ENCODE results near the gene GPR153. TPM values are rescaled to one million over a fixed set of nuclear protein-coding genes. Genes with fewer than 3 reads are reported as not detected.

The GPR153 gene
- total RNA-seq, 1 donor from 2014 or later: 16.6 TPM

GRCh38 chr1:6256645-6257044 is 4.3 kb downstream of the GPR153 start:
- intact Hi-C loops (cut with DNase I): loop anchor here (10.0 kb wide), 1 partner anchor 88 kb away; no protein-coding TSS in a partner anchor
- H3K9me3 ChIP-seq: no peaks in the 10 kb centered on the region
- H3K27me3 ChIP-seq (ENCODE audit: low read depth): peaks cover 12% of the 10 kb centered on the region
- no peak overlapping the region for H3K27ac ChIP-seq
- peaks cover 4% of the 10 kb centered on the region for H3K36me3 ChIP-seq
- H3K4me1 ChIP-seq: peaks cover 14% of the 10 kb centered on the region
- TF ChIP-seq CTCF (IDR thresholded peaks at IDR 0.05): no peak
- ATAC-seq (no peak), DNase-seq (no peak)
- no peak overlapping the region for H3K4me3 ChIP-seq

- Histone ChIP-seq H3K9me3 (no peaks in the 10 kb centered on the region), H3K36me3 (peaks cover 4% of the 10 kb centered on the region), H3K4me1 (peaks cover 7% of the 10 kb centered on the region), H3K27me3 (ENCODE audit: low read depth) (peaks cover 21% of the 10 kb centered on the region), H3K4me3 (no peak overlapping the region), H3K27ac (no peak overlapping the region)
- no peak for DNase-seq
- no peak for TF ChIP-seq CTCF (IDR thresholded peaks at IDR 0.05)
- no peak for ATAC-seq
- intact Hi-C loops (cut with DNase I): loop anchor here (10.0 kb wide), 1 partner anchor 90 kb away; no protein-coding TSS in a partner anchor
Measured at GRCh38 chr1:6254691-6255090, 6.2 kb downstream of the GPR153 start.

- TF ChIP-seq CTCF (IDR thresholded peaks at IDR 0.05): no peak
- intact Hi-C loops (cut with DNase I): loop anchor here (10.0 kb wide), 1 partner anchor 91 kb away; no protein-coding TSS in a partner anchor
- peaks cover 30% of the 10 kb centered on the region for H3K27me3 ChIP-seq (ENCODE audit: low read depth)
- H3K4me1 ChIP-seq: peaks cover 5% of the 10 kb centered on the region
- H3K9me3 ChIP-seq: no peaks in the 10 kb centered on the region
- peaks cover 4% of the 10 kb centered on the region for H3K36me3 ChIP-seq
- H3K27ac ChIP-seq: no peak overlapping the region
- ATAC-seq: no peak
- no peak for DNase-seq
- no peak overlapping the region for H3K4me3 ChIP-seq
Measured at GRCh38 chr1:6253380-6253779, 7.5 kb downstream of the GPR153 start.

- no peak for DNase-seq
- H3K27me3 ChIP-seq (ENCODE audit: low read depth): peaks cover 40% of the 10 kb centered on the region
- intact Hi-C loops (cut with DNase I): loop anchor here (10.0 kb wide), 1 partner anchor 92 kb away; no protein-coding TSS in a partner anchor
Measured at GRCh38 chr1:6252374-6252710, 8.6 kb downstream of the GPR153 start.

GRCh38 chr1:6251681-6252373 is 9.1 kb downstream of the GPR153 start:
- ATAC-seq: no peak
- Histone ChIP-seq H3K4me3 (no peak overlapping the region), H3K27me3 (ENCODE audit: low read depth) (peaks cover 44% of the 10 kb centered on the region), H3K9me3 (no peaks in the 10 kb centered on the region), H3K36me3 (peaks cover 4% of the 10 kb centered on the region), H3K4me1 (peaks cover 6% of the 10 kb centered on the region), H3K27ac (no peak overlapping the region)
- no peak for TF ChIP-seq CTCF (IDR thresholded peaks at IDR 0.05)
- intact Hi-C loops (cut with DNase I): loop anchor here (10.0 kb wide), 1 partner anchor 93 kb away; no protein-coding TSS in a partner anchor
- no peak for DNase-seq

More at GRCh38 chr1:6252374-6252710, 8.6 kb downstream of the GPR153 start:
- ATAC-seq: no peak
- H3K4me3 ChIP-seq: no peak overlapping the region
- no peak for TF ChIP-seq CTCF (IDR thresholded peaks at IDR 0.05)
- H3K4me1 ChIP-seq: peaks cover 5% of the 10 kb centered on the region
- H3K27ac ChIP-seq: no peak overlapping the region
- H3K36me3 ChIP-seq: peaks cover 4% of the 10 kb centered on the region
- H3K9me3 ChIP-seq: no peaks in the 10 kb centered on the region
